ENCODE results near the gene SEC61A1.
A peak's percentile ranks its signal among the peaks of the same experiment; 100 is the strongest.

SEC61A1 gene

DNA sequence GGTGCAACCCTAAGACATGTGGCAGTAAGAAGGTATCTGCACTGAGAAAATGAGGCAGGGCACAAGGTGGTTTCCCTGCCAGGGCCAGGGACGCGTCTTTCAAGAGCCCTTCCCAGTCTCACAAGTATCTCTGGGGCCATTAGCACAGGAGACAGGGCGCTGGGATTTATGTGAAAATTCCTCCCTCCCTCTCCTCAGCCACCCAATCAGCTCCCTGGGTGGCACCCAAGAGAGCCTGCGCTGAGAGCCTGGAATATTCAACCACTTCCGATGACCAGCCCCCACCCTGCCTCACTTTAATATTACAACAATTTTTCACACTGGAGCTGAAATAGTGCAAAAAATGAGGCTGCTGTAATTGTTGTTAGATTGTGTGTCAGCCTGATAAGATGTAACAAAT is 26.1 kb downstream of the SEC61A1 start:
- DNase-seq: no peak

DNA sequence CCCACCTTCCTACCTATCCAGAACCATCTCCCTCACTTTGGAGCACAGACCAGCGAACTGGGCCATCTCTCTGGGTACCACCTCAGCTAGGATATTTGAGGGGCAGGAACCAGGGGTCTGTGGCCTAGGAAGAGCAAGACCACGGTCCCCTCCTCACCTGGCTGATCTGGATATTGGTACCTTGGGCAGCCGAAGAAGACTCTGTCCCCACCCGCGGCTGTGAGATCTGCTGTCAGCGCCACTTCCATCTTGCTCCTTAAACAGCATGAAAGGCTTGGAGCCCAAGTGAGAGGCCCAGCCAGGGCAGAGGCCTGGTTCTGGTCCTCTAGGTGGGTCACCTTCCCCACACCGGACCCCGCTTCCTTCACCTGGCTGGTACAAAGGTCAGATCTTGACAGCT is 26.6 kb downstream of the SEC61A1 start:
- no peak for DNase-seq

DNA sequence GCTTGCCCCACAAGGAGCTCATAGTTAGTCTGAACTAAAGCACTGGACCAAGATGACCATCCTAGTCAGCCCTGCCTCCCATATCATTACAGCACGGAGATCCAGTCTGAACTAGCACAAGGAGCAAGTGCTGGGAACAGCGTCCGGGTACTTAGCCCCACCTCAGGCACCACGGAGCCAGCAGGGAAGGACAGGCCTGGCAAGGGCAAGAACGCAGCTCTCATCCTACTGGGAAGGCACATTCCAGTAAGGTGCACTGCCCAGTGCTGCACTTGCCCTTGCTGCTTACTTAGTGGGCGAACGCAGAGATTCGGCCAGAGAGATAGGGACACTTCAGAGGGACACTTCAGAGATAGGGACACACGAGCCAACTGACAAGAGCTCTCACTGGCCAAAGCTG is 27.6 kb downstream of the SEC61A1 start:
- no peak for DNase-seq

DNA sequence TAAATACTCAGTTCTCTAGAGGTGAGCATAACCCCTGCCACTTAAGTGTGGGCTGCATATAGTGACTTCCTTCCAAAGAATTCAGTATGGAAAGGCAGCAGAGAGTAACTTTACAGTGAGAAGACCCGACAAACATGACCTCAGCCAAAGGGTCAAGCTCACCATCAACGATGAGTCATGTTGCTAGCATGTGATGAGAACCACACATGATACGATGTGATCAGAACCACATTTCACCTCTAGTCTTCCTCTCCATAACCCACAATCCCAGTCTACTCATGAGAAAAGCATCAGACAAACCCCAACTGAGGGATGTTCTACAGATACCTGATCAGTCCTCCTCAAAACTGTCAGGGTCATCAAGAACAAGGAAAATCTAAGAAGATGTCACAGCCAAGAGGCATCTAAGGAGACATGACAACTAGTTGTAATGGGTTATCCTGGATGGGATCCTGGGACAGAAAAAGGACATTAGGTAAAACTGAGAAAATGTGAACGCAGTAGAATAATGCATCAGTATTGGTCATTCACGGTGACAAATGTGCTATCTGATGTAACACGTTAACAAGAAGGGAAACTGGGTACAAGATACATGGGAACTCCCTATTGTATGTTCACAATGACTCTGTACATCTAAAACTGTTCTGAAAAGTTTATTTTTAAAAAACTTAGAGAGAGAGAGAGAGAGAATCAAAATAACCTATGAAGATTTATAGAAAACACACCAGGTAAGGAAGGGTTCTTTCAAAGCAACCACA is 28.3 kb downstream of the SEC61A1 start:
- DNase-seq: no peak

DNA sequence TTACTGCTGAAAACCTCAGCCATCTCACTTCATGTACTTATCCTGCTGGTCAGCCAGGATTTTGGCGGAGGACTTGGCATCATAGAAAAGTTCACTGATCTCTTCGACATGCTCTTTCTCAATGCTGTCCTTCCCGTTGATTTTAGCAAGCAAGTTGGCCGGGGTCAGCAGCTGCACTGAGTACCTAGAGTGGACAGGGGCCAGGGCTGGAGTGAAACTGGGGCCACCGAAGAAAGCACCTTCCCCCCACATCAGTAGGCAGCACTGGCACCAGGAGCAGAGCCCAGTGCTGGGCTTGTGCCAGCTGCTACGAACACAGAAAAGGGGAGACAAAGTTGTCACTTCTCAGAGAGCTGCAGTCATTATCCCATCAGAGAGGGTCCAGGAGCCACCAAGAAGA is 29.0 kb downstream of the SEC61A1 start:
- no peak for DNase-seq

DNA sequence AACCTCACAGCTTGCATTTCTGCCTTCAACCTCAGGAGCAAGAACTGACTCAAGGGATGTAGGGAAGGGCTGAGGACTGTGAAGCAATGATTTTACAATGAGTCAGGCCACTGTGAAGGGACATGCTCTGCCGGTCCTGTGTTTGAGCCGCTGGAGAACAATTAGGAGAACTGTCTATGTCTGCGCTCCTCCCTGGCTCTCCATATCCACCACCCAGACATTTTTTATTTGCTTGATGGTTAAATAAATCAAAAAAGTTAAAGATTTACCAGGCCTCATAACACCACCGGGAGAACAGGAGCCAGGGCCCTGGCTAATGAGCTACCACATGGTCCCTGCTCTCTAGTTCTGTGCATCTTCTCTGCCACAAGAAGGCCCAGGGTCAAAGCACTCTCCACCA is 29.6 kb downstream of the SEC61A1 start:
- DNase-seq: no peak

DNA sequence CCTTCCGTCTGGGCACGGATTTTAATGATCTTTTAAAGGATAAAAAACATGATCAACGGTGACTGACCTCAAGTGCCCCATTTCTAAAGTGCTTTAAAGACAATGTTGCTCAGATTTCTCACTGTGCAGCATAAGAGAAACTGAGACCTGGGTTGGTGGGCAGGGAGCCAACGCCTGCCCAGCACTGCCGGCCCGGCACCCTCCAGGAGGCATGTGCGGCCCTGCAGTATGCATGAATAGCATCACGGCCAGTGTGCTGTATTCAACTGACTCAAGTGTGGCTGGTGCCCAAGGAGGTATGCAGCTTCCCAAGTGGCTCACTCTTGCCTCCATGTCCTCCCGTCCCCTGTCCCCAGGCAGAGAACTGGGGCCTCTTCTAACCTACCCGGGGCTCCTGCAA is 30.3 kb downstream of the SEC61A1 start:
- no peak for DNase-seq

DNA sequence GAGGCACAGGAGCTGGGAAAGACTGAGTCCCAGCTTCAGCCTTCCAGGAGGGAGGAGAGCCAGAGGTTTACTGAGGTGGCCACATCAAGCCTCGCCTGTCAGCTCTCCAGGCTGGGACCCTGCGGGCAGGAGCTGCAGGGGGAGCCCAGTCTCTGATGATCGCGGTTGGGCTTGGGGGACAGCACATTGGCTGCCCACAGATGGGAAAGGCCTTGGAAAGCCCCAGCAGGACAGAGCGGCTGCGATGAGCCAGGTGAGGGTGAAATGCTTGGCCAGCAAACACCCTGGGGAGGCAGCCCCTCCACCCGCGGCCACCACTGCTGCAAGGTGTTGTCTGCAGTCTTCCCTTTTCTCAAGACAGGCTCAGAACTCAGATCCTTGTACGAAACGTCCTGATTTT is 31.2 kb downstream of the SEC61A1 start:
- DNase-seq: no peak

DNA sequence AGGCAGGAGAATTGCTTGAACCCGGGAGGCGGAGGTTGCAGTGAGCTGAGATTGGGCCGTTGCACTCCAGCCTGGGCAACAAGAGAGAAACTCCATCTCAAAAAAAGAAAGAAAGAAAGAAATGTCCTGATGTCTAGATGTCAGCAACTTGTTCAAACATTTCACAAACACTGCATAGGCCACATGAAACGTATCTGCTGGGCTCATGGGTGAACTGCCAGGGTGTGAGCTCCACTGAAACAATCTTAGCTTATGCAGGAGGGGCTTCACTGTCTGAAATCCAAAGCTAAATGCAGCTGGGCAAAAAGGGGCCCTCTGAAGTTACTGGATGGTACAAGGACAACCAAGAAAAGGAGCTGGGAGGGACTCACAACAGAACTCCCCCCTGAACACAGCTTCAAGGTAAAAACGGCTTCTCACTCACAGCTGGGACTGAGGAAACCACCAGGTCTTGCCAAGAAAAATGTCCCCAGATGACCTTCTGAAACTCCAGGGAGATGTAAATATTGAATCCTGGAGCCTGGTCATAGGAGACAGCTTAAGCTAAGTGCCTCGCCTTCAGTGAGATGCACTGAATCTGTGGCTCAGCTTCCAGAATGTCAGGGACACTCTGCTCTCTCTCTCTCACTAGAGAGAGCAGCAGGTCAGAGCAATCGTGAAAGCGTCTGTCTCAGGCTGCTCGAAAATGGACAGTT is 31.9 kb downstream of the SEC61A1 start:
- no peak for DNase-seq

DNA sequence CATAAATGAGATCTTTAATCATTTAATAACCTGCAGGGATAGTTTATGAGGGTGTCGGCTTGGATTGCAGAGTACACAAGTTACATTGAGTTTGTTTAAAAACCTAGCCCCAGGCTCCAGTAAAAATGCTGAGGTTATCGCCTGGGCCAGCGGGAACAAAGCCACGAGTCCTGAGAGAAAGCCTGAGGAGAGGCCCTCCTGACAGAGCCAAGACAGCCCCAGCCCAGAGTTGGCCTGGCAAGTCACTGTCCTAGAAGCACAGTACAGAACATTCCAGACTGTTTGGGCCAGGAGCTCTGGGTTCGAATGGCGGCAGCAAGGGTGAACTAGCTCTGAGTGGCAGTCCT is 32.4 kb downstream of the SEC61A1 start:
- DNase-seq: no peak

DNA sequence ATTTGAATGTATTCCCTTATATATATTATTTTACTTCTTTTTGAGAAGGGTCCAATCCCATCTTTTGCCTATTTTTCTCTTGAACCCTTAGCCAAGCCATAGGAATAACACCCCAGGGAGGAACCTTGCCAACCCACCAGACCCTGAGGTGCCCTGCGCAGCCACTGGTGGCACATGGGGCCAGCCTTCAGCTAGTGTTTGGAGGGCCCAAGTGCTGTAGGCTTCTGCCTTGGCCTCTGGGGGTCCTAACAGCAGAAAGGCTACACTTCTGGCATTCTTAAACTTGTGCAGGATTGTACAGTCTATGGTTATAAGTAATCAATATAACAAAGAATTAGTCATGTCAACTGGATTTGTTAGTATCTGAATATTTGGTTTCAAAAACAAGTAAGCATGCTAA is 36.9 kb downstream of the SEC61A1 start:
- no peak for DNase-seq

DNA sequence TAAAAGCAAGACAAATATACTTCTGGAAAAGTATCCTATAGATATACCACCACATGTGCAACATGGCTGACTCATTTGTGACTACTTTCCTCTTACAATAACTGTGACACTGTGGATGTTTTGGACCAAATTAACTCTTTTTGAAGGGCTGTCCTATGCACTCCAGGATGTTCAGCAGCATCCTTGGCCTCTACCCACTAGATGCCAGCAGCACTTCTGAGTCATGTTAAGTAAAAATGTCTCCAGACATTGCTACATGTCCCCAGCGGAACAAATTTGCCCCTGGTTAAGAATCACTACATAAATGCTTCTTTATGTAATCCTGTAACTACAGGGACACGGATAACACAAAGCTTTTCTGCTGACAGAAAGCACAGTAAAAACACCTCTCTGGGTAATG is 39.3 kb downstream of the SEC61A1 start:
- DNase-seq: no peak

DNA sequence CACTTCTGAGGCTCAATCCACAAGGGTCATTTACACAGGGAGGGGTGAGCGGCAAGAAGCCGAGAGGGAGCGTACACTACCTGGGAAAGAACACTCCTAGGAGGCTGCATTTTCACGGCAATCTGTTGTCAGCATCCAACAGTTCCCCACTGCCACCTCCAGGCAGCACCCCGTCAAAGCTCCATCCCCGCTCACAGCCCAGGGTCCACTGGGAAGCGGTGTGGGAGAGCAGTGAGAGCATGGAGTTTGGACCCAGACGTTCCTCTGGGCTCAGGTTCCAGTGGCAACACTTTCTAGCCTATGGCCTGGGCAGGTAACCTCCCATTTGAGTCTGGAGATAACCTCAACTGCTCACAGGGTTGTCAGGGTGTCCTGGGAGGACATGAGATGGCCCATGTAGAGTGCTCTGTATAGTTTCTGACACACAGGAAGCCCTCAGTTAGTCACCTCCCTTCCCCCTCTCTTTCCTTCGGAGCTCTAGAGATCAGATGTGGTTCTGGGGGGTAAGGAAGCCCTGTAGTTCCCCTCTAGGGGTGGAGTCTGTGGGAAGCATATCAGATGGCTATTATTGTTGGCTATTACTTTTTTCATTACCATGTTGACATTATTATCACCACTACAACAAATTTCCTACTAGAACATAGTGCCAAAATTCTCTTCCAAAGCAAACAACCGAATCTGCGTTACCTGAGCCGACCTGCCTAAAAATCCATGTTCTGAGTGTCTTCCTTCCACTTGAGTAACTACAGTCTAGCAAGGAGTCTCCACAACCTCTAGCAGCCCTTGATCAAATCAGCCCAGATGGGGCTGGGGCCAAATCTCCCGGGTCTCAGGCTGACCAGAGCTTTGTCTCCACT is 42.3 kb downstream of the SEC61A1 start:
- no peak for DNase-seq

DNA sequence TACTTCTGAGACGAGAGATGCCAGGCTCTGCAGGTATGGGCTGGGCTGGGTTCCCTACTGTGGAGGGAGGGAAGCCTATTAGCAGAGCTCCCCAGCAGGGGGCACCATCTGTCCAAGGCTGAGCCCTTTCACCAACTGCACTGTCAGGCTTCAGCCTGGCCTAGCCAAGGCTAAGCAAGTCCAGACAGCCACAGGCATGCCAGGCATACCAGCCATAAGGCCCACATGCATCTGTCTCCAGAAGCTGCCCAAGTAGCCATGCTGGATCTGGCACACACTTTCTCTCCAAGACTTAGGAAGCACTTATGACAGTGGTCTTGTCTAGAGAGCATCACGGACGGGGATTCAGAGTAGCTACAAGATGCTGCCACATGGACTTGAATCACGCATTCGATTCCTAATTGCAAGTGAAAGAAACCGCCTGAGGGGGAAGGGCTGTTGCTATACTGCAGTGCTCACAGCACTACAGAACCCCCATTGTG is 43.0 kb downstream of the SEC61A1 start:
- DNase-seq: peak in 13 of 14 donors; percentile 16 to 83 (median 62)

DNA sequence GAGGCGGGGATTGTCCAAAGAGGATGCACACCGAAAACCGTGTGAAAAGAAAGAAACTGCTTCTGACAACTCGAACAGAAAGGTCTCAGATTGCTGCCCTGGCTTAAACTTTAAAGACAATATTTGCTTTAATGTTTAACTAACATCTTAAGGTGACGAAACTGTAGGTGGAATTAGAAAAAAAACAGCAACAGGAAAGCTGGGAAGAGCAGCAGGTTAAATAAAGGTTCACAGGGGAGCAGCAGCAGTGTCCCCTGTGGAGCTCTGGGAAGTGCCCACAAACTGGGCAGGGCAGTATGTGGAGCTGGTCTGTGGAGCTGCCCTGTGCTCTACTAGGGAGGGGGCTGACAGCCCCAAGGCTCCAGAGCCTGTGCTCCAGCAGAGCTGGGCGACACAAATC is 46.0 kb downstream of the SEC61A1 start:
- DNase-seq: no peak

DNA sequence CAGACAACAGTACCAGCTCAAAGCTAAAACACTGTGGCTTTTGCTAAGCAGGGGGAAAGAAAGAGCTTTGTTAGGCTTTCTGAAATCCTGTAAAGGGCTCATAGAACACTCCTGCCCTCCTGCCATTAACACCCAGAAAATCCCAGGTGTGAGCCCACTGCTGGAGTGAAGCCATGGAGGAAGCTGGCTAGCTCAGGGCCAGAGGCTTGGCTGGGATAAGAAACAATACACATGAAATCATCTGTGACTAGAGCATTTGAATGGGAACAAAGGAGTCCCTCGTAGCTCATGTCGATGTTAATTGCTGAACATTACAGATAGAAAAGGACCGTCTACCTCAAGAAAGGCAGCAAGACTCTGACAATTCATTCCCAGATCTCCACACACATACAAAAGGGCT is 47.9 kb downstream of the SEC61A1 start:
- peak in 4 of 14 donors; percentile 9 to 32 (median 18) for DNase-seq

DNA sequence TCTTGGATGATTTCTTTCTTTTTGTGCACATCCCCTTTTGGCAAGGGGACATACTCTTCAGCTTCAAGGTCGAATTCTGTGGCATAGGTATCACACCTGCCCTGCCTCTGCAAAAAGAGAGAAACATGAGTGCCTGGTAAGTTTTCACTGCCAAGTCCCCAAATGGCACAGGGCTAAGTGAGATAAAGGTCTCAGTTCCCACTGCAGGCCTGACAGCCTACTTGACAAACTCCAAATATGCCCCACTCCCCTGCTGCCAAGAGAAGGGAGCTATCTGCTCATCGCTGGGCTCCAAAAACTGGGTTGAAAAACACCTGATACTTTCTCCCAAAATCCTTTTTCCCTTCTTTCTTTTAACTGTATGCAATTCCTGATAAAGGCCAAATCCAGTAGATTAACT is 48.4 kb downstream of the SEC61A1 start:
- DNase-seq: no peak

DNA sequence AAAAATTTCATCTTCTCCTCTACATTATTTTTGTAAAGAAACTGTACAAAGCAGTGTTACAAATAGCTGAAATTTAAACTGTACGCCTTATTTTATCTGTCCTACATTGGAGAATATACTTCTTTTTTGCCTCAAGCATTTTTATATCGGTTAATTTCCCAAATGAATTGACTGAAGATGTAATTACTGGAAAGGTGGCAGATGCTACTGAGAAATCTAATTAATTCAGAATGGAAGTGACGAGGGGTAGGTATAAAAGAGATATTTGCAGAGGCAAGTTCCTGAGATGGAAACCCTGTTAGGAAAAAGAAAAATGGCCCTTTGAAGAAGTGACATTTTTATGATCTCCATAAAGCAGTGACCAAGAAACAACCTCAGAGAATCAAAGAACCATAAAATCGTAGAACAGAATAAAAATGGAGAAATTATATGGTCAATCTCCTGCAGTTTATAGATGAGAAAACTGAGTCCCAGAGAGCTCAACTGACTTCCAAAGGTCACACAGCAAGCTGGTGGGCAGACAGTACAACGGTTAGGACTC is 51.0 kb downstream of the SEC61A1 start:
- DNase-seq: no peak

DNA sequence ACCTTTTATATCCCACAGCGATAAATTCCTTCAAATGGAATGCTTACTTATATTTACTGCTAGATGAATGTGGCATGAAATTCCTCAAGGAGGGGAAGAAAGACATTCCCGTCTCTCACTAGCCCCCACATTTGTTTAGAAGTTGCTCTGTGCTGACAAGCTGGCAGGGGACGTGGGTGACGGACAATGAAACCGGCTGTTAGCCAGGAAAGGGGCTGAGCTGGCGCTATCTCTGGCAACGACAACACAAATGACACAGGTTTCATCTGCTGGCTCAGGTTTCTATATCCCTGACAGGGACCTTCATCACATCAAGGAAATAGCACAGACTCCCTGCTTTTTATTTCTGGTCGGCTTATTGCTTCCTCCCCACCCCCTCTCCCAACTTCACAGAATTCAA is 55.6 kb downstream of the SEC61A1 start:
- no peak for DNase-seq

DNA sequence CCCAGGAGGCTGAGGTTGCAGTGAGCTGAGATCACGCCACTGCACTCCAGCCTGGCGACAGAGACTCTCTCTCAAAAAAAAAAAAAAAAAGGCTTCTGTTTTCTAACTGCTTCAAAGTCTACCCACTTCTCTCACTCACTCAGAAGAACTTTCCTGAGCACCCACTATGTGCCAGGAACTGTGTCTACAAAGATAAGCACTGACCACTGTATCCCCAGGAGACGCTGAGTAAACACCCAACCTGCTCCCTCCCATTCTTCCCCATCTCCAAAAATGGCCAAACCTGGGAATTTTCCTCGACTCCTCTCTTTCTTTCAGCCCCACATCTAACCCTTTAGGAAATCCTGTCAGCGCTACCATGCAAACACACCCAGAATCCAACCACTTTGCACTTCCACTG is 58.9 kb downstream of the SEC61A1 start:
- no peak for DNase-seq

DNA sequence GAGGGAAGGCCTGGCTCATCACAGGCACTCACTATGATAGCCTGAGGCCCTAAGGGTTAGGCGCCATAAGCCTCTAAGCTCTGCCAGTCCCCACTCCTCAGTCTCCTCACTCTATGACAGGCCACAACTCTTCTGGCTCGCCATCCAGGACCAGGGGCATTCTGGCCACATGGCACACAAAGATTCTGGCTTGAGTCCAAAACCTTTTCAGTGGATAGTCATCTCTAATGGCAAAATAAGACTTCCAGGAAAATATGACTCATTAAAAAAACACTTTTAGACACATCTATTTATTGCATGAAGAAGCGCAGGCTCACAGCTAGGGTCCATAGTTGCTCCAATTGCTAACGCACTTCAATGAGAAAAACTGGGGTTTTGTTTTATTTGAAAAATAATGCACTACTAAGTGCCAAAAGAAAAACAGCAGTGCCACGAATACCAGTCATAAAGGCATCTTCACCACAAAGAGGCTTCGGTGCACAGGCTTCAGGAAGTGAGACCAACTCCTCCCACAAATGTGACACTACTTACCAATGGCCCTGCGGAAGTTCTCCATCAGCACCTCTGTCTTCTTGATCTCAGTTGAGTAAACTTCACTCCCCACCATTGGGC is 60.2 kb downstream of the SEC61A1 start:
- DNase-seq: no peak
